Naive thymus-derived CD4-positive, alpha-beta T cell (primary cell): ENCODE results near the gene RAP1A. TPM values are rescaled to one million over a fixed set of nuclear protein-coding genes. Genes with fewer than 3 reads are reported as not detected.

Experiments used
- ATAC-seq: fragments of 150-1000 bp; cut with Tn5 transposase; 2 replicates; pipeline ENCODE4 v1.10.0; 2021; ENCODE audit warnings: mild to moderate bottlenecking, moderate library complexity
- CTCF ChIA-PET: fragments of 350-600 bp; sonication (Branson Sonifier 250); formaldehyde crosslinking; loops from one replicate; lab custom pipeline; 2021; ENCODE audit warnings: antibody characterized with exemption; lab: Charles Lee
- POLR2A ChIA-PET: fragments of 350-600 bp; sonication (Branson Sonifier 250); formaldehyde crosslinking; loops from one replicate; lab custom pipeline; 2021; ENCODE audit warnings: antibody characterized with exemption, inconsistent platforms; lab: Charles Lee
- DNase-seq, 9 donors: peaks; one replicate each; pipeline versions ENCODE4 v3.0.0 to v3.0.0-alpha.2; 2020 to 2022; ENCODE audit warnings: mixed read lengths in 1 of 9
- H3K27ac ChIP-seq: one replicate; pipeline ENCODE4 v1.7.0; 2013; ENCODE audit warnings: mild to moderate bottlenecking, low read depth, low read length, moderate library complexity
- H3K27me3 ChIP-seq, 2 donors: one replicate each; pipeline ENCODE4 v1.7.0; 2013; ENCODE audit warnings: low read length in 2 of 2, mild to moderate bottlenecking in 2 of 2, moderate library complexity in 2 of 2; ENCODE audit not compliant: control insufficient read depth in 2 of 2, insufficient read depth in 2 of 2
- H3K36me3 ChIP-seq, 3 experiments: 1 replicate in 2 of 3; 2 replicates in 1 of 3; pipeline ENCODE4 v1.7.0; 2013; ENCODE audit warnings: low read length in 3 of 3, mild to moderate bottlenecking in 3 of 3, moderate library complexity in 1 of 3; ENCODE audit not compliant: insufficient read depth in 3 of 3, control insufficient read depth in 2 of 3
- H3K4me1 ChIP-seq, 2 donors: one replicate each; pipeline ENCODE4 v1.7.0; 2013; ENCODE audit warnings: low read length in 2 of 2, mild to moderate bottlenecking in 2 of 2, moderate library complexity in 1 of 2; ENCODE audit not compliant: control insufficient read depth in 2 of 2, insufficient read depth in 2 of 2
- H3K4me3 ChIP-seq: 2 replicates; pipeline ENCODE4 v1.7.0; 2013; ENCODE audit warnings: mild to moderate bottlenecking, low read length
- H3K9me3 ChIP-seq, 3 experiments: 1 replicate in 2 of 3; 2 replicates in 1 of 3; pipeline ENCODE4 v1.7.0; 2013; ENCODE audit warnings: low read length in 3 of 3; ENCODE audit not compliant: control insufficient read depth in 2 of 3
- H3K27ac Mint-ChIP-seq, 9 donors: one replicate each; pipeline ENCODE4 v1.8.0; 2020 to 2022; ENCODE audit warnings: mixed read lengths in 9 of 9, mild to moderate bottlenecking in 8 of 9, moderate library complexity in 5 of 9, inconsistent platforms in 2 of 9
- H3K27me3 Mint-ChIP-seq, 5 donors: one replicate each; pipeline ENCODE4 v1.8.0; 2021 to 2022; ENCODE audit warnings: mixed read lengths in 5 of 5, mild to moderate bottlenecking in 1 of 5
- H3K36me3 Mint-ChIP-seq, 5 donors: one replicate each; pipeline ENCODE4 v1.8.0; 2020 to 2022; ENCODE audit warnings: mixed read lengths in 5 of 5, mild to moderate bottlenecking in 3 of 5, inconsistent platforms in 1 of 5
- H3K4me1 Mint-ChIP-seq, 7 donors: one replicate each; pipeline ENCODE4 v1.8.0; 2020 to 2022; ENCODE audit warnings: mixed read lengths in 7 of 7, mild to moderate bottlenecking in 3 of 7, inconsistent platforms in 1 of 7
- H3K4me3 Mint-ChIP-seq, 10 donors: one replicate each; pipeline ENCODE4 v1.8.0; 2020 to 2022; ENCODE audit warnings: mild to moderate bottlenecking in 10 of 10, mixed read lengths in 10 of 10, moderate library complexity in 6 of 10, inconsistent platforms in 2 of 10
- H3K9me3 Mint-ChIP-seq, 11 donors: one replicate each; pipeline ENCODE4 v1.8.0; 2020 to 2022; ENCODE audit warnings: mixed read lengths in 11 of 11, mild to moderate bottlenecking in 4 of 11, inconsistent platforms in 1 of 11, moderate library complexity in 1 of 11
- intact Hi-C, 2 donors: fragments of 100-400 bp; cut with micrococcal nuclease; formaldehyde crosslinking; loops; one replicate each; pipeline ENCODE4 v1.15.1; 2023
- polyA plus RNA-seq, 2 donors: library from polyadenylated mRNA; unstranded; fragments of 300-500 nt; fragmentation: Illumina TruSeq; gene quantifications; one replicate each; pipeline ENCODE4 v1.2.3, GENCODE V29; 2021
- total RNA-seq, 6 experiments: library from RNA in 5 of 6; stranded (reverse) in 5 of 6; gene quantifications; 1 replicate in 5 of 6; 2 replicates in 1 of 6; pipeline ENCODE4 v1.2.3 and lab custom pipeline; 2021 to 2026

The RAP1A gene
- total and polyA plus RNA-seq, 7 experiments from 2014 or later, result 37.6 to 183 (median 100) TPM

DNA sequence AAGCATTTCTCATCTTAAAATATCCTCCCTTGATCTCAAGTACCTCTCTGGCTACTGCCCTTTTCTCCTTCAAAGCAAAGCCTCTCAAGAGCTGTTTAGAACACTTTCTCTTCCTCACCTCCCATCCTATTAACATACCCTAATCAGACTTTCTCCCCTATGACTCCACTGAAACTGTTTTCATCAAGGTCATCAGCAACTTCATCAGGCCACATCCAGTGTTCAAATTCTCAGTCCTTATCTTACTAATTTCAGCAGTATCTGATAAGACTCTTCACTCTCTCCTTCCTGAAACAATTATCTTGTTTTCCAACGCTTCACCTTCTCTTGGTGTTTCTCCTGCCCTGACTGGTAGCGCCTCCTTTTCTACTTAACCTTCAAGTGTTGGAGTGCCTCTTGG, 1.5 kb upstream of the RAP1A start:
- H3K36me3 Mint-ChIP-seq, result peaks cover 0 to 27% (median 0%) of the 10 kb centered on the region in 5 donors
- no peaks in the 10 kb centered on the region for H3K27me3 Mint-ChIP-seq
- H3K27ac Mint-ChIP-seq, result peak overlapping the region; percentile 49 to 95 (median 91)
- peak overlapping the region; percentile 57 to 93 (median 87) for H3K4me3 Mint-ChIP-seq
- H3K9me3 ChIP-seq, result no peaks in the 10 kb centered on the region
- POLR2A ChIA-PET, result interaction anchor here (0.9 to 12.2 kb wide), 6 partner anchors 7 to 51 kb away, joined by 3 to 173 read pairs (median 11); no protein-coding TSS in a partner anchor
- no peaks in the 10 kb centered on the region for H3K36me3 ChIP-seq
- no peak for DNase-seq
- H3K4me3 ChIP-seq, result no peak overlapping the region
- peaks cover 60 to 74% (median 68%) of the 10 kb centered on the region in 7 donors for H3K4me1 Mint-ChIP-seq
- peak overlapping the region; percentile 44 for H3K27ac ChIP-seq
- no peaks in the 10 kb centered on the region for H3K27me3 ChIP-seq
- intact Hi-C loops, result loop anchor here (5.0 to 10.0 kb wide), 4 partner anchors 401 to 1281 kb away; partner anchors contain the start of genes CAPZA1 (in 1 of the 2), DENND2D (in 1 of the 2), RBM15 (in 1 of the 2) and ST7L (in 1 of the 2)
- no peak for ATAC-seq
- CTCF ChIA-PET, result interaction anchor here (1.6 to 2.8 kb wide), 3 partner anchors 12 to 110 kb away, joined by 6 to 8 read pairs (median 7); no protein-coding TSS in a partner anchor
- H3K9me3 Mint-ChIP-seq, result peaks cover 0 to 2% (median 0%) of the 10 kb centered on the region in 11 donors
- peaks cover 32 to 54% of the 10 kb centered on the region in 2 donors for H3K4me1 ChIP-seq

DNA sequence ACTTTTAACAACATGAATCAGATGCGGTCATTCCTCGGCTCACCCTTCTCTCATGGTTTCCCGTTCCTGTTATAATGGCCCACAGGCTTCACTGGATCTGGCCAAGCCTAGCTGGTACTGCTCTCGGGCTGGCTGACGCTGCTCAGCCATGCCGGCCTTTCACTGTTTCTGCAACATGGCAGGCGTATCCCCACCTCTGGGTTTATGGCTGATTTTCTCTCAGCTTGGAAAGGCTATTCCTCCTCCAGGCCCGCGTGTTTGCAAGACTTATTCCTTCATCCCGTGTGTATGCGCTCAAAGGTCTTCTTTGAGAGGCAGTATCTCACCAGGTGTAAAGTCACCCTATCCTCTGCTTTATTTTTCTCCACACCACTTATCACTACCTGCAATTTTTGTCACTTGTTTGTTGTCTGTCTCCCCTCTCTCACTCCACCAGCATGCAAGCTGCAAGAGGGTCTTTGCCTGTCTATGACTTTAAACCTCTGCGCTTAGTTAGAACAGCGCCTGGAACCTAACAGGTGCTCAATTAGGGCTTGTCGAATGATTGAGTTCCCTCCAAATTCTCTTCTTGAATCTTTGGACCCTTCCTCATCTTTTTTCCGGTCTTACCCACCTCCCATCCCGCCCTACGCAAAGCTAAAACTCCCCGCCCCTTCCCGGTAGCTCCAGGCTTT, 491 bp upstream of the RAP1A start:
- Mint-ChIP-seq H3K4me1 (peaks cover 64 to 84% (median 77%) of the 10 kb centered on the region in 7 donors), H3K27ac (peak overlapping the region; percentile 85 to 96 (median 95)), H3K27me3 (no peaks in the 10 kb centered on the region), H3K36me3 (peaks cover 0 to 34% (median 3%) of the 10 kb centered on the region in 5 donors), H3K9me3 (peaks cover 0 to 2% (median 0%) of the 10 kb centered on the region in 11 donors), H3K4me3 (peak overlapping the region; percentile 83 to 95 (median 92))
- ATAC-seq, result peak; percentile 1
- no peaks in the 10 kb centered on the region for H3K27me3 ChIP-seq
- no peak for DNase-seq
- H3K36me3 ChIP-seq, result no peaks in the 10 kb centered on the region
- intact Hi-C loops, result loop anchor here (1.0 to 10.0 kb wide), 10 partner anchors 15 to 1282 kb away; partner anchors contain the start of genes ATP5PB (in 1 of the 2), CAPZA1 (in 1 of the 2), DDX20 (in 1 of the 2) and DENND2D (in 1 of the 2)
- ChIA-PET POLR2A (interaction anchor here (1.3 to 12.2 kb wide), 13 partner anchors 8 to 111 kb away, joined by 4 to 173 read pairs (median 8); no protein-coding TSS in a partner anchor), CTCF (interaction anchor here (0.7 to 2.0 kb wide), 7 partner anchors 8 to 111 kb away, joined by 3 to 8 read pairs (median 6); no protein-coding TSS in a partner anchor)
- H3K27ac ChIP-seq, result peak overlapping the region; percentile 91
- peak overlapping the region; percentile 88 for H3K4me3 ChIP-seq
- H3K4me1 ChIP-seq, result peaks cover 38 to 64% of the 10 kb centered on the region in 2 donors
- no peaks in the 10 kb centered on the region for H3K9me3 ChIP-seq

DNA sequence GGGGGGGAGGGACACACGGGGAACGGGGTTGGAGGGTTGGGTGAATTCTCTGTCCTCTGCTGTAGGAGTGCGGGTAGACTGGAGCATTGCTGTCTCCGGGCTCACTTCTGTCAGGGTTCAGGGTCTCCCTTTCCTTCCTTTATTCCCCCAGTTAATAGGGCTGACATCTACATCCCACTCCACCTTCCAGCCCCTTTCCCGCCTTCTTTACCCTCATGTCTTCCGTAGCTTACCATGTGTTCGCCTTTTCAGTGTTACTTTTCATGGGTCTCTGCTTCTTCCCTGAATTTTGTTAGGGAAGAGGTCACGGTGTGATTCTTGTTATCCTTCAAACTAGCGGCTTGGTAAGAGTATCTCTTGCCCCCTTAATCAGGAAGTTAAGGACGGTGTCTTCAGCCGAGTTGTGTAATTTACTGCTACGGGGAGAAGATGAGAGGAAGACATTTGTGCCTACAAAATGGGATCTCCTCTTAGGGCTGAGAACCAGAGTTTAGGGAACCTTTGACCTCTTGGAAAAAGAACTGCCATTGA, 917 bp downstream of the RAP1A start:
- intact Hi-C loops, result loop anchor here (1.0 to 10.0 kb wide), 9 partner anchors 8 to 948 kb away; partner anchors contain the start of genes CEPT1 (in 1 of the 2), DDX20 (in 1 of the 2), DENND2D (in 1 of the 2) and DRAM2 (in 1 of the 2)
- peaks cover 55 to 83% (median 76%) of the 10 kb centered on the region in 7 donors for H3K4me1 Mint-ChIP-seq
- Histone ChIP-seq H3K9me3 (no peaks in the 10 kb centered on the region), H3K4me3 (peak overlapping the region; percentile 75), H3K27ac (peak overlapping the region; percentile 91), H3K36me3 (no peaks in the 10 kb centered on the region), H3K4me1 (peaks cover 52 to 66% of the 10 kb centered on the region in 2 donors), H3K27me3 (no peaks in the 10 kb centered on the region)
- H3K36me3 Mint-ChIP-seq, result peaks cover 0 to 31% (median 3%) of the 10 kb centered on the region in 5 donors
- DNase-seq (peak in 2 of 9 donors; percentile 12 to 15), ATAC-seq (no peak)
- H3K27me3 Mint-ChIP-seq, result no peaks in the 10 kb centered on the region
- H3K9me3 Mint-ChIP-seq, result peaks cover 0 to 2% (median 0%) of the 10 kb centered on the region in 11 donors
- H3K4me3 Mint-ChIP-seq, result peak overlapping the region; percentile 93 to 99 (median 96)
- H3K27ac Mint-ChIP-seq, result peak overlapping the region; percentile 86 to 98 (median 92)
- CTCF ChIA-PET, result interaction anchor here (1.1 to 2.0 kb wide), 4 partner anchors 17 to 112 kb away, joined by 4 to 8 read pairs (median 5); no protein-coding TSS in a partner anchor
- POLR2A ChIA-PET, result interaction anchor here (0.6 to 12.2 kb wide), 17 partner anchors 10 to 982 kb away, joined by 3 to 173 read pairs (median 4); no protein-coding TSS in a partner anchor

DNA sequence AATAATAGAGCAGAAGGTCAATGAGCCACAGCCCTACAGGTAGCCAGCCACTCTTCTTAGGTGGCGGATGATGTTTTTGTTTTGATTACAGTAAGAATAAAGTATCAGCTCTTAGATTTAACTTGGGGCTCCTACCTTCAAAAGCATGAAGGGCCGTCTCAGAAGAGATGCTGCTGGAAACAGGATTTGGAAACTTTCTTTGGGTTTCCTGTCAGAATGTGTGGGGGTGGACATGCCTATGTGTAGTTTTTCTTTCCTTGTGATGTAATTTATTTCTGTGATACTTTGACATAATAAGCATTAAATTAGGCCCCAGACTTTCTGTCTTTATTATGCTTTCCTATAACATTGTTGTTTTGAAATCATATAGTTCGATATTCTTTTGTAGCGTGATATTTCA, 1.5 kb downstream of the RAP1A start:
- H3K27me3 Mint-ChIP-seq, result no peaks in the 10 kb centered on the region
- ChIA-PET CTCF (interaction anchor here (1.1 kb wide), 1 partner anchor 37 kb away, joined by 4 read pairs; no protein-coding TSS in a partner anchor), POLR2A (interaction anchor here (0.6 to 12.2 kb wide), 11 partner anchors 10 to 113 kb away, joined by 3 to 173 read pairs (median 5); no protein-coding TSS in a partner anchor)
- peaks cover 0 to 2% (median 0%) of the 10 kb centered on the region in 11 donors for H3K9me3 Mint-ChIP-seq
- no peaks in the 10 kb centered on the region for H3K27me3 ChIP-seq
- H3K36me3 ChIP-seq, result no peaks in the 10 kb centered on the region
- H3K4me3 ChIP-seq, result peak overlapping the region; percentile 75
- DNase-seq, result peak in 6 of 9 donors; percentile 27 to 70 (median 34)
- H3K4me1 ChIP-seq, result peaks cover 52 to 68% of the 10 kb centered on the region in 2 donors
- peaks cover 0 to 31% (median 3%) of the 10 kb centered on the region in 5 donors for H3K36me3 Mint-ChIP-seq
- no peaks in the 10 kb centered on the region for H3K9me3 ChIP-seq
- H3K27ac ChIP-seq, result peak overlapping the region; percentile 91
- peaks cover 54 to 84% (median 77%) of the 10 kb centered on the region in 7 donors for H3K4me1 Mint-ChIP-seq
- H3K4me3 Mint-ChIP-seq, result peak overlapping the region; percentile 93 to 99 (median 96)
- no peak for ATAC-seq
- intact Hi-C loops, result loop anchor here (1.0 to 10.0 kb wide), 9 partner anchors 10 to 949 kb away; partner anchors contain the start of genes CEPT1 (in 1 of the 2), DENND2D (in 1 of the 2), DRAM2 (in 1 of the 2) and KCNA3 (in 1 of the 2)
- peak overlapping the region; percentile 86 to 98 (median 92) for H3K27ac Mint-ChIP-seq

DNA sequence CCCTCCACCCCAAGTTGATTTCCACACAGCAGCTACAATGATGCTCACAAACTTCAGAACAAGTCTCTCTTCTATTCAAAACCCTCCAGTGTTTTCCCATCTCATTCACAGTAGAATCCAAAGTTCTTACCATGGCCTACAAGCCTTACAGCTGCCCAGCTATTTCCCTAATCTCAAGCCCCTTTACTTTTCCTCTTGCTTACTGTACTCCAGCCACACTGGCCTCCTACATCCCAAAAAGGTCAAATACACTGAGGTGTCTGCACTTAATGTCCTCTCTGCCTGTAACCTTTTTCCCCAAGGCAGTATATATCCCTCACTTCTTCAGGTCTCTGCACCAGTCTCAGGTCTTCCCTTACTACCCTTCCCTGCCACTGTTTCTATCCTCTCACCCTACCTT, 2.6 kb downstream of the RAP1A start:
- Histone ChIP-seq H3K27ac (peak overlapping the region; percentile 91), H3K4me3 (peak overlapping the region; percentile 75), H3K4me1 (peaks cover 52 to 63% of the 10 kb centered on the region in 2 donors), H3K9me3 (no peaks in the 10 kb centered on the region), H3K36me3 (no peaks in the 10 kb centered on the region), H3K27me3 (no peaks in the 10 kb centered on the region)
- H3K27me3 Mint-ChIP-seq, result no peaks in the 10 kb centered on the region
- H3K36me3 Mint-ChIP-seq, result peaks cover 0 to 31% (median 3%) of the 10 kb centered on the region in 5 donors
- peak overlapping the region; percentile 71 to 98 (median 92) for H3K27ac Mint-ChIP-seq
- no peak for ATAC-seq
- ChIA-PET CTCF (interaction anchor here (0.7 to 1.0 kb wide), 2 partner anchors 36 to 114 kb away, joined by 3 to 4 read pairs; no protein-coding TSS in a partner anchor), POLR2A (interaction anchor here (0.5 to 12.2 kb wide), 7 partner anchors 11 to 117 kb away, joined by 3 to 173 read pairs (median 4); no protein-coding TSS in a partner anchor)
- peaks cover 50 to 84% (median 75%) of the 10 kb centered on the region in 7 donors for H3K4me1 Mint-ChIP-seq
- intact Hi-C loops, result loop anchor here (5.0 to 10.0 kb wide), 6 partner anchors 40 to 950 kb away; partner anchors contain the start of genes CEPT1 (in 1 of the 2), DENND2D (in 1 of the 2), DRAM2 (in 1 of the 2) and KCNA3 (in 1 of the 2)
- no peak for DNase-seq
- peaks cover 0 to 2% (median 0%) of the 10 kb centered on the region in 11 donors for H3K9me3 Mint-ChIP-seq
- peak overlapping the region; percentile 93 to 99 (median 96) for H3K4me3 Mint-ChIP-seq
